A204.1 (cell line): ENCODE measurements around the gene TMEM33.

Source experiments
- FAIRE-seq: peaks from 2 replicates; lab custom pipeline; 2012; peaks lifted over from hg19 to GRCh38; lab: Jason Lieb, UNC

Gene TMEM33

GRCh38 chr4:41940834-41941233 is 5.6 kb downstream of the TMEM33 start:
- FAIRE-seq, result no peak

GRCh38 chr4:41943506-41943905 is 8.3 kb downstream of the TMEM33 start:
- no peak for FAIRE-seq

- no peak for FAIRE-seq
Observed at GRCh38 chr4:41944089-41944488, 8.9 kb downstream of the TMEM33 start.

GRCh38 chr4:41949531-41949930 is 14.3 kb downstream of the TMEM33 start:
- no peak for FAIRE-seq

GRCh38 chr4:41957634-41958033 is 22.4 kb downstream of the TMEM33 start:
- FAIRE-seq, result peak; percentile 11

GRCh38 chr4:41963105-41963504 is 27.9 kb downstream of the TMEM33 start:
- peak; percentile 41 for FAIRE-seq

- FAIRE-seq, result no peak
Observed at GRCh38 chr4:41964401-41964800, 29.2 kb downstream of the TMEM33 start.

- FAIRE-seq, result no peak
Observed at GRCh38 chr4:41967392-41967791, 32.2 kb downstream of the TMEM33 start.

- no peak for FAIRE-seq
Observed at GRCh38 chr4:41969671-41970070, 34.4 kb downstream of the TMEM33 start.

- no peak for FAIRE-seq
Observed at GRCh38 chr4:41975341-41975740, 40.1 kb downstream of the TMEM33 start.

- FAIRE-seq, result no peak
Observed at GRCh38 chr4:41976775-41977516, 41.7 kb downstream of the TMEM33 start.

- FAIRE-seq, result no peak
Observed at GRCh38 chr4:41977709-41978108, 42.5 kb downstream of the TMEM33 start.

GRCh38 chr4:41981456-41981855 is 46.2 kb downstream of the TMEM33 start, which contains the start of gene DCAF4L1:
DCAF4L1 (plus strand) TSS chr4:41981756; CDS start chr4:41981793, 37 bp downstream.
- FAIRE-seq, result no peak

- FAIRE-seq, result no peak
Observed at GRCh38 chr4:41982716-41983115, 47.5 kb downstream of the TMEM33 start.

- no peak for FAIRE-seq
Observed at GRCh38 chr4:41985151-41985550, 49.9 kb downstream of the TMEM33 start.

- FAIRE-seq, result no peak
Observed at GRCh38 chr4:41989994-41990364, 54.8 kb downstream of the TMEM33 start.

GRCh38 chr4:41990365-41991111 is 55.3 kb downstream of the TMEM33 start, which contains the start of gene SLC30A9:
SLC30A9 (plus strand) TSS chr4:41990530; CDS start chr4:41990652, 122 bp downstream.
- FAIRE-seq, result peak; percentile 91

- FAIRE-seq, result no peak
Observed at GRCh38 chr4:41991916-41992767, 56.9 kb downstream of the TMEM33 start.

- FAIRE-seq, result peak; percentile 78
Observed at GRCh38 chr4:41992967-41993857, 58.0 kb downstream of the TMEM33 start.

- FAIRE-seq, result peak; percentile 14
Observed at GRCh38 chr4:41994461-41994985, 59.3 kb downstream of the TMEM33 start.

GRCh38 chr4:41998019-41998418 is 62.8 kb downstream of the TMEM33 start:
- no peak for FAIRE-seq
